Hindlimb muscle (tissue), 1 donor: ENCODE results near the gene INPP5J. TPM values are rescaled to one million over a fixed set of nuclear protein-coding genes. Genes with fewer than 3 reads are reported as not detected.
A peak's percentile ranks its signal among the peaks of the same experiment; 100 is the strongest.
"Not testable (repeated sequence)": the region's sequence is repeated elsewhere in the genome, so short reads cannot be mapped to it uniquely, and the experiment has no call there.

ENCODE experiments used
- DNase-seq: peaks from one replicate; pipeline ENCODE4 v3.0.0-alpha.2; 2013
- polyA plus RNA-seq: library from polyadenylated mRNA; unstranded; fragments of 120-200 nt; gene quantifications from one replicate; pipeline ENCODE4 v1.2.1, GENCODE V29; 2013; ENCODE audit not compliant: insufficient read length

Gene INPP5J, protein sequence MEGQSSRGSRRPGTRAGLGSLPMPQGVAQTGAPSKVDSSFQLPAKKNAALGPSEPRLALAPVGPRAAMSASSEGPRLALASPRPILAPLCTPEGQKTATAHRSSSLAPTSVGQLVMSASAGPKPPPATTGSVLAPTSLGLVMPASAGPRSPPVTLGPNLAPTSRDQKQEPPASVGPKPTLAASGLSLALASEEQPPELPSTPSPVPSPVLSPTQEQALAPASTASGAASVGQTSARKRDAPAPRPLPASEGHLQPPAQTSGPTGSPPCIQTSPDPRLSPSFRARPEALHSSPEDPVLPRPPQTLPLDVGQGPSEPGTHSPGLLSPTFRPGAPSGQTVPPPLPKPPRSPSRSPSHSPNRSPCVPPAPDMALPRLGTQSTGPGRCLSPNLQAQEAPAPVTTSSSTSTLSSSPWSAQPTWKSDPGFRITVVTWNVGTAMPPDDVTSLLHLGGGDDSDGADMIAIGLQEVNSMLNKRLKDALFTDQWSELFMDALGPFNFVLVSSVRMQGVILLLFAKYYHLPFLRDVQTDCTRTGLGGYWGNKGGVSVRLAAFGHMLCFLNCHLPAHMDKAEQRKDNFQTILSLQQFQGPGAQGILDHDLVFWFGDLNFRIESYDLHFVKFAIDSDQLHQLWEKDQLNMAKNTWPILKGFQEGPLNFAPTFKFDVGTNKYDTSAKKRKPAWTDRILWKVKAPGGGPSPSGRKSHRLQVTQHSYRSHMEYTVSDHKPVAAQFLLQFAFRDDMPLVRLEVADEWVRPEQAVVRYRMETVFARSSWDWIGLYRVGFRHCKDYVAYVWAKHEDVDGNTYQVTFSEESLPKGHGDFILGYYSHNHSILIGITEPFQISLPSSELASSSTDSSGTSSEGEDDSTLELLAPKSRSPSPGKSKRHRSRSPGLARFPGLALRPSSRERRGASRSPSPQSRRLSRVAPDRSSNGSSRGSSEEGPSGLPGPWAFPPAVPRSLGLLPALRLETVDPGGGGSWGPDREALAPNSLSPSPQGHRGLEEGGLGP
- 1.6 TPM for polyA plus RNA-seq

DNA sequence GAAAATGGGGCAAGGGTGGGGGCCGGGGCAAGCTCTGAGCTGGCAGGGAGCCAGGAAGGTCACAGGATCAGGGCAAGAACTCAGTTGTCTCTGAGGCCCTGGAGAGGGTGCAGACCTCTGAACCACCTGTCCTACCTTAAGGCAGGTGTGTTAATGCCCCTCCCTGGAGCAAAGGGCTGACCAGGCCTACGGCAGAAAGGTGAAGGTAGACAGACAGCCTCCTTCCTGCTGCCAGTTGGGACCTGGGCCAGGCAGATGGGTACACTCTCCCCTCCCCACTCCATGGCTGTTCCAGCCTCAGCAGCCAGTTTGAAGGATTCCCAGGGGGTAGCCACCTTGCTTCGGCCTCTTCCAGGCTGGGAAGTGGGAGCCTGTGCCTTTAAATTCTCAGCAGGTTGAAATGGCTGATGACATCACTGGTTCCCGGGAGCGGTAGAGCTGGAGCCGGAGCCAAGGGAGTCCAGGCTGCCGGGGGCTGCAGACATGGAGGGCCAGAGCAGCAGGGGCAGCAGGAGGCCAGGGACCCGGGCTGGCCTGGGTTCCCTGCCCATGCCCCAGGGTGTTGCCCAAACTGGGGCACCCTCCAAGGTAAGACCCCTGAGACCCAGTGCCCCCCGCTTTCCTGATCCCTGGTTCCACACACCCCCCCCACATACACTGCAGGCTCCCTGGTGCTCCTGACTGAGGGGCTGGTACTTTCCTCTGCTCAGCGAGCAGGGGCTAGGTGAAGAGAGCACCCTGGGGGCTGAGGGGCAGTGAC is at the start of gene INPP5J:
TSS of gene INPP5J (plus strand) at position 435 of the 760 bp plus-strand sequence. CDS start at position 484, 49 bp downstream.
- DNase-seq: no peak

DNA sequence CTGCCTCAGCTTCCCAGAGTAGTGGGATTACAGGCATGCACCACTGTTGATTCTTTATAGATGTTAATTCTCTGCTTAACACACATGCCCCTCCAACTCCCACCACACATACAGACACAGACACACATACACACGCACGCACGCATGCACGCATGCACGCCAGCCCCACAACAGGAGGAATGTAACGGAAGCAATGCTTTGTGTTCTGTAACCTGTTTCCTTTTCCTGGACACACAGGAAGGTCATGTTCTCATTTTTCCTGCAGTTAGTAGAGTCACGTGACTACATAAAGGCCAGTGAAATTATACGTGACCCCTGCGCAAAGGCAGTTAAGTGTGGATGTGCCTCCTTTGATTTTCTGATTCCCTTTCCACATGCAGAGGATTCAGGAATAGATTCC is 49.6 kb upstream of the INPP5J start:
- not testable (repeated sequence) for DNase-seq

- not testable (repeated sequence) for DNase-seq
Measured at GRCh38 chr22:31073545-31074145, 49.1 kb upstream of the INPP5J start.

DNA sequence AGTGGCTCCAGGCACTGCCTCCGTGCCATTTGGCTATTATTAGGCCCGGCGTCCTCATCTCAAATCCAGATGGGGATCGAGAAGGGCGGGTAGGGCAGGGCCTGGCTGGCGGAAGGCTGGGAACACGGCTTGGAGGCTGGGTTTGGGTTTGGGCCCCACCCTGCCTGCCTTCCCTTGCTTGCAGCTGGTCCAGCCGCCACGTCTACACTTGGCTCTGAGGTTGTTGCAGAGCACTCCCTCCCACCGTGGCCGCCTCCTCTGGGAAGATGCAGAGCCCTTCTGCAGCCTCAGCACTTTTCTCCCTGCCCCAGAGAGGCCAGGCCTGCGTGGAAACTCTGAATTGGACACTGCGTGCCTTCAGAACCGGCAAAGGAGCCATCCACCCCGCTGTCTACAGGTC is 46.8 kb upstream of the INPP5J start:
- peak; percentile 95 for DNase-seq

- DNase-seq: no peak
Measured at GRCh38 chr22:31077681-31078080, 45.1 kb upstream of the INPP5J start.

GRCh38 chr22:31078389-31078788 is 44.4 kb upstream of the INPP5J start:
- DNase-seq: not testable (repeated sequence)

- DNase-seq: no peak
Measured at GRCh38 chr22:31079095-31079642, 43.6 kb upstream of the INPP5J start.

DNA sequence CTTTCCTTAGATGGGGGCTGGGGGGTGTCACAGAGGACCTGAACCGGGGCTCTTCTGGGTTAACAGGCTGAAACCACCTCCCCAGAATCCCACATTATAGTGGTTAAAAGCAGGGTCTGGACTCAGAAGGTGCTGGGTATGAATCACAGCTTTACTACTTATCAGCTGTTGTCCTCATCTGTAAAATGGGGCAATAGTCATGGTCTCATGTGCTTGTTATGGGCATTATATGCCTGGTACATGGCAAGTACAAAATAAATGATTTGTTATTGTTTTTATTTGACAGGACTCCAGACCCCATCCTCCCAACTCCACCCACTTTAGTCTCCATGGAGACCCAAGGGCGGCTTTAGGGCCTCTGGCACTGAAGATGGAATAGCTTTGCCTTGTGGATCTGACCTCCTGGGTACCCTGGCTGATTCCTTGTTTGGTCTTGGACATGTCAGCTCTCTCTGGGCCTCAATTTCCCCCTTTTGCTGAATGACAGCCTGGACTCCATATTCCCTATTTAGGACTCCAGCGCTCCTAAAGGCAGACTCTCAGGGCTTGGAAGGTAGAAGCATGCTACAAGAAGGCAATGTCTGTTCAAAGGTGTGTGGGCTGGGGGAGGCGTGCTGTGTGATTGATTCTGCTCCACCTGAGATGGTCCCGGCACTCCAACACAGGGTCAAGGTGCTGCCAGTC is 42.5 kb upstream of the INPP5J start:
- DNase-seq: no peak

- DNase-seq: peak; percentile 96
Measured at GRCh38 chr22:31080848-31081649, 41.7 kb upstream of the INPP5J start, which contains the start of gene SMTN. Gene SMTN, plus strand, starts transcription at chr22:31081318. Its CDS starts 1,941 bp downstream, at chr22:31083259.

GRCh38 chr22:31081963-31082605 is 40.7 kb upstream of the INPP5J start:
- no peak for DNase-seq

DNA sequence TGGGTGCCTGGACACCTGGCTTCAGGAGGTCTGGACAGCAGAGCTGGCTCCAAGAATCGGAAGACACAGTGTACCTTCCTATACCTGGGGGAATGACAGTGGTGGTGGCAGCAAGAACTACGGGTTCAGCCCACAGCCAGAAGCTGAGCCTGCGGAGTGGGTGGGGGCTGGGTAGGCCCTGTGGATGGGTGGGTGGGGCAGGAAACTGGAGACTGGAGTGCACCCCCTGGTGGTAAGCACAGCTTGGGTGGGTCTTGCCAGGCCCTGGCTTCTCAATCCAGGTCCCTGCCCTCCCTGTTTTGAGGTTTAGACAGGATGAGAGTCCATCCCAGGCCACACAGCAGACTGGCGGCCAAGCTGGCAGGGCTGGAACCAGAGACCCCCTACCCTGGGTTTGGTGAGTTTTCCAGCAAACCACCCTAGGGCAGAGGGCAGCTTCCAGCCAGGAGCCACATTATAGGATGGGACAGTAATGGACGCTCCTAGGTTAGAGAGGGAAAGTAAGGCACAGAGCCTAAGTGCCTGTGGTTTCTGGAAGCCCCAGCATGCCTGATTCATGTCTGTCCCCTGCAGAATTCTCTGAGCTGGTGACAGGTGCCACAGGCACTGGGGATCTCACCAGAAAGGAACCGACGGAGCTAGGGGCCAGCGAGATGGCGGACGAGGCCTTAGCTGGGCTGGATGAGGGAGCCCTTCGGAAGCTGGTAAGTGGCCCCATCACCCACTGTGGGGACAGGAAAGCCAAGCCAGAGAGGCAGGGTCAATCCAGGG is 40.0 kb upstream of the INPP5J start:
- peak; percentile 60 for DNase-seq

DNA sequence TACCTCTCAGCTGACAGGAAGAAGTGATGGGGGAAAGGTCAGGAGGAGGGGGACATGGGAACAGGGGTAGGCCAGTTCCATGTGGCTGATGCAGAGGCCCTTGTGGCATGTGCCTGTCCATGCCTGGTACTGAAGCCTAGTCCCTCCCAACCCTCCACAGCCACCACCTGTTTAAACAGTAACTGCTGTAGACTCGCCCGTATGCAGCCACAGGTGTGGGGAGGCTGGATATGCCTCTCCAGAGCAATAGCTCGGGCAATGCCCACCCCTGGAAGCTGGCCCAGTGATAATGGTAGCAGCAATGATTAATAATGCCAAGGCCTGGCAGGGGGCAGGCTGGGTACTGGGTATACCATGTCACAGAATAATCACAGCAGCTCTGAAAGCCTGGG is 39.4 kb upstream of the INPP5J start:
- DNase-seq: no peak

DNA sequence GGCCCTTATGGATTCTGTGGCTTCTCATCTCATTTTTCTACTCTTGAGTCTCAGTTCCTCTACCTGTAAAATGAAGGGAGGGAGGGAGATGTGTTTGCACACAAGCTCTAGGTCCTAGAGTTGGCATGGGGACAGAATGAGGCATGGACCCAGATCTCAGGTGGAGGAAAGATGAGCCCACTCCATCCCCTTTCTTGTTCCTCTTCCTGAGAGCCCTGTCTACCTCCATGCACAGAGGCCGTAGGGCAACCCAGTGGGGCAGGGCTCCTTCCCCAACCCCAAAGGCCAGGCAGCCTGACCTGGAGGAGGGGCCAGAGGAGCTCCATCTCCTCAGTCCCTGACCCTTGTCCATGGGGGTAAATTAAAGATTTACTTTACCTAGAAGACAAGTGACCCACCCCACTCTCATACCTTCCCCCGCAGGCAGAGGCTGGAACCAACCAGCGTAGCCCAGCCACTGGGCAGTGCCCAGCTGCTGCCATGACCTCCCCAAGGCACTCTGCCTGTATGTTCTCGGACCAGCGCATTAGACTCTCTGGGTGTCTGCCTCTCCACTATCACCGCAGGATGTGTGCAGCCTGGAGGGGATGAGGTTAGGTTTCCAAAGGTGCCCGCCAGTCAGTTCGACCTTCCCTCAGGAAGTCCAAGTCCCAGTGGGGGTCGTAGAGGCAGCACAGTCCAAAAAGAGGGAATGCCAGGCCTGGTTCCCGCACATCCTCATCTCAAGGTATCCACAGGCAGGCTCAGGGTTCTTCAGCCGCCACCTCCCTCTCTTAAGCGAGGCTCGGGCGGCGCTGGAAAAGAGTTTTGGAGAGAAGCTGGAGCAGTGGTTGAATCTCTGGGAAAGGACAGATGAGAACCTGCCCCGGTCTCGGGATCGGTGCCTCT is 38.6 kb upstream of the INPP5J start:
- no peak for DNase-seq

GRCh38 chr22:31084811-31085492 is 37.8 kb upstream of the INPP5J start:
- peak; percentile 89 for DNase-seq

GRCh38 chr22:31085493-31085824 is 37.3 kb upstream of the INPP5J start:
- no peak for DNase-seq

- no peak for DNase-seq
Measured at GRCh38 chr22:31085928-31086327, 36.8 kb upstream of the INPP5J start.

DNA sequence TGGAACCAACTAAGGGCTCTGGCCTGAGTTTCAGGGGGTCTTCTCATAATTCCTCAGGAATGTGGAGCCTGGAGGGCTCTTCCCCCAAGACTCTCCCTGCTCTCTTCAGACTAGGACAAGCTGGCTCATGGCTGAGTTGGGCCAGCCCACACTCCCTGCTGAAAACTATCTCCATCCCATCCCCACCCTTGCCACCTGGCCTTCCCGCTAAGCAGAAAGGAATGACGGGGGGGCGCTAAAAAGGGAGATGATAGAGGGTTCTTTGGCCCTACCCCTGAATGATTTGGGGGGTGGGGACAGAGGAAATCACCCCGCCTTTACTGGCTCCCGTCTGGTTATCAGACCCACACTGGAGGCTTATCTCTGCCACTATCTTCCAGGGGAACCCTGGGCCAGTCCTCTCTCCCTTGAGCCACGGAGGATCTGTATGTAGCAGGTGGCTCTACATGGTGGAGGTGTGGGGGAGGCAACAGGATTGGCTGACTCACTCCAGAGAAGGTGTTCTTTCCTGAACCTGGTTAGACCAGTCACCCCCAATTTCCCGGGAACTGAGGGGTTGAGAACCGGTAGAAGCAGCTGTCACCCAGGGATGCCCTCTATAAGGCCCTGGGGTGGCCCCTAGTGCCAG is 35.9 kb upstream of the INPP5J start:
- no peak for DNase-seq
